ENCODE results near the gene C19orf25.

GRCh38 chr19:1514986-1515721 is 36.1 kb upstream of the C19orf25 start:
- TF ChIP-seq CTCF (IDR thresholded peaks at IDR 0.05) = no peak
- no peak for TF ChIP-seq EZH2 (IDR thresholded peaks at IDR 0.05; ENCODE audit: borderline replicate concordance, insufficient read depth, low read depth, low read length, poor library complexity, severe bottlenecking)

Measured in B cell (primary cell).